RPMI7951 (cell line): ENCODE results near the gene SORD. TPM values are rescaled to one million over a fixed set of nuclear protein-coding genes. Genes with fewer than 3 reads are reported as not detected.
"Not testable (repeated sequence)": the region's sequence is repeated elsewhere in the genome, so short reads cannot be mapped to it uniquely, and the experiment has no call there.

ENCODE experiments used
- DNase-seq: peaks from one replicate; pipeline ENCODE4 v3.0.0-alpha.2; 2012; ENCODE audit warnings: low read depth
- total RNA-seq: library from RNA; depleted of rRNA; stranded (reverse); fragments of >200 nt; shearing (Covaris generic); gene quantifications from 2 replicates; pipeline ENCODE4 v1.2.3, GENCODE V29; 2014

The SORD gene
- total RNA-seq, 1 experiment from 2014 or later = 29.4 TPM

- DNase-seq = not testable (repeated sequence)
These were observed 39.3 kb downstream of the SORD start for GRCh38 chr15:45062301-45062700.

GRCh38 chr15:45064386-45064785 lies 41.4 kb downstream of the SORD start:
- DNase-seq = peak; percentile 80

- not testable (repeated sequence) for DNase-seq
These were observed 47.0 kb downstream of the SORD start for GRCh38 chr15:45069942-45070360.

- not testable (repeated sequence) for DNase-seq
These were observed 50.6 kb downstream of the SORD start for GRCh38 chr15:45073602-45074001.

GRCh38 chr15:45075440-45076320 lies 52.7 kb downstream of the SORD start:
- not testable (repeated sequence) for DNase-seq

GRCh38 chr15:45077391-45077790 lies 54.4 kb downstream of the SORD start:
- not testable (repeated sequence) for DNase-seq

- peak; percentile 23 for DNase-seq
These were observed 56.2 kb downstream of the SORD start for GRCh38 chr15:45079201-45079600.

GRCh38 chr15:45079628-45080246 lies 56.7 kb downstream of the SORD start:
- not testable (repeated sequence) for DNase-seq

- not testable (repeated sequence) for DNase-seq
These were observed 57.6 kb downstream of the SORD start for GRCh38 chr15:45080593-45080992.

- DNase-seq = not testable (repeated sequence)
These were observed 59.4 kb downstream of the SORD start for GRCh38 chr15:45082412-45082811.

- DNase-seq = no peak
These were observed 60.2 kb downstream of the SORD start for GRCh38 chr15:45083223-45083622.

- DNase-seq = no peak
These were observed 61.2 kb downstream of the SORD start for GRCh38 chr15:45084163-45084562.

- DNase-seq = no peak
These were observed 64.5 kb downstream of the SORD start for GRCh38 chr15:45087513-45087912.

GRCh38 chr15:45088801-45089711 lies 66.1 kb downstream of the SORD start:
- DNase-seq = peak; percentile 34

- DNase-seq = no peak
These were observed 66.8 kb downstream of the SORD start for GRCh38 chr15:45089712-45090373.

GRCh38 chr15:45091161-45091560 lies 68.2 kb downstream of the SORD start:
- peak; percentile 22 for DNase-seq

- no peak for DNase-seq
These were observed 68.6 kb downstream of the SORD start for GRCh38 chr15:45091576-45091975.

- DNase-seq = no peak
These were observed 70.0 kb downstream of the SORD start for GRCh38 chr15:45093013-45093412.

- DNase-seq = no peak
These were observed 70.8 kb downstream of the SORD start for GRCh38 chr15:45093622-45094357.

GRCh38 chr15:45094358-45094730 lies 71.3 kb downstream of the SORD start:
- no peak for DNase-seq

GRCh38 chr15:45095661-45096060 lies 72.7 kb downstream of the SORD start:
- DNase-seq = no peak
